Measurements from ENCODE around the gene STAMBP.
A peak's percentile ranks its signal among the peaks of the same experiment; 100 is the strongest.

STAMBP gene

GRCh38 chr2:73894877-73895276 lies 66.1 kb downstream of the STAMBP start:
- TF ChIP-seq CTCF (IDR thresholded peaks at IDR 0.05; ENCODE audit: low read depth, low read length) = no peak
- peak overlapping the region; percentile 65 for H3K4me3 ChIP-seq (ENCODE audit: low read depth, low read length)

GRCh38 chr2:73895473-73895872 lies 66.7 kb downstream of the STAMBP start:
- H3K4me3 ChIP-seq (ENCODE audit: low read depth, low read length) = peak overlapping the region; percentile 65
- no peak for TF ChIP-seq CTCF (IDR thresholded peaks at IDR 0.05; ENCODE audit: low read depth, low read length)

GRCh38 chr2:73896362-73897239 lies 67.8 kb downstream of the STAMBP start:
- TF ChIP-seq CTCF (IDR thresholded peaks at IDR 0.05; ENCODE audit: low read depth, low read length) = no peak
- H3K4me3 ChIP-seq (ENCODE audit: low read depth, low read length) = peak overlapping the region; percentile 65

GRCh38 chr2:73897240-73897583 lies 68.5 kb downstream of the STAMBP start:
- no peak for TF ChIP-seq CTCF (IDR thresholded peaks at IDR 0.05; ENCODE audit: low read depth, low read length)
- no peak overlapping the region; the same call in 1 of the 2 replicates for H3K4me3 ChIP-seq (ENCODE audit: low read depth, low read length)

GRCh38 chr2:73897934-73898333 lies 69.2 kb downstream of the STAMBP start:
- no peak for TF ChIP-seq CTCF (IDR thresholded peaks at IDR 0.05; ENCODE audit: low read depth, low read length)

GRCh38 chr2:73899801-73900336 lies 71.1 kb downstream of the STAMBP start:
- H3K4me3 ChIP-seq (ENCODE audit: low read depth, low read length) = no peak overlapping the region
- TF ChIP-seq CTCF (IDR thresholded peaks at IDR 0.05; ENCODE audit: low read depth, low read length) = no peak

More at GRCh38 chr2:73897934-73898333, 69.2 kb downstream of the STAMBP start:
- H3K4me3 ChIP-seq (ENCODE audit: low read depth, low read length) = no peak overlapping the region

- TF ChIP-seq CTCF (IDR thresholded peaks at IDR 0.05; ENCODE audit: low read depth, low read length) = no peak
- no peak overlapping the region for H3K4me3 ChIP-seq (ENCODE audit: low read depth, low read length)
Measured at GRCh38 chr2:73901143-73901542, 72.4 kb downstream of the STAMBP start.
